GM19372 (cell line): ENCODE data around the gene SLC25A17.
"Not testable (repeated sequence)": the region's sequence is repeated elsewhere in the genome, so short reads cannot be mapped to it uniquely, and the experiment has no call there.

Experiments used
- ATAC-seq: cut with Tn5 transposase; IDR thresholded peaks from one replicate; pipeline ENCODE4 v1.9.1; 2021; ENCODE audit warnings: mild to moderate bottlenecking, low read depth, moderate library complexity; ENCODE audit not compliant: unreplicated experiment

The SLC25A17 gene

DNA sequence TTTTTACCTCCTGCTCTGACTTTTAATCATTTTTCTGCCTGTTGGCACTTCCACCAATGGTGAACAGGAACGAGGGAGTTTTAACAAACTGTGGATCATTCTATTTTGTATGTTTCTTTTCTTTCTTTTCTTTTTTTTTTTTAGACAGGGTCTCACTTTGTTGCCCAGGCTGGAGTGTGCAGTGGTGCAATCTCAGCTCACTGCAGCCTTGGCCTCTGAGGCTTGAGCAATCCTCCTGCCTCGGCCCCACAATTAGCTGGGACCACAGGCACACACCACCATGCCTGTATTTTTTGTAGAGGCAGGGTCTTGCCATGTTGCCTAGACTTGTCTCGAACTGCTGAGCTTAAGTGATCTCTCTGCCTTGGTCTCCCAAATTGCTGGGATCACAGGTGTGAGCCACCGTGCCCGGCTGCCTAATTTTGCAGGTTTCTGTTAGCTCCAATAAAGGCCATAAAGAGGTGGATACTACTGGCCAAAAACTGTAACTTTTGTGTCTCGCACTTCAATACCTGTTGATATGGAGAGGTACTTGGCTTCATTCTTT, 59.8 kb downstream of the SLC25A17 start:
- ATAC-seq: no peak

DNA sequence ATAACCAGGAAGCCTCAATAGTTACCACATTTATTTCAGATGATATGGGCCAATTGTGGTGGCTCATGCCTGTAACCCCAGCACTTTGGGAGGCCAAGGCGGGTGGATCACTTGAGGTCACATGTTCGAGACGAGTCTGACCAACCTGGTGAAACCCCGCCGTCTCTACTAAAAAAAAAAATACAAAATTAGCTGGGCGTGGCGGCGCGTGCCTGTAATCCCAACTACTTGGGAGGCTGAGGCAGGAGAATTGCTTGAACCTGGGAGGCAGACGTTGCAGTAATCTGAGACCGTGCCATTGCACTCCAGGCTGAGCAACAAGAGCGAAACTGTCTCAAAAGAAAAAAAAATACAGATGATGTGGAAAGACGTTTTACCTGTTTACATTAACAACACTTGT, 60.3 kb downstream of the SLC25A17 start:
- not testable (repeated sequence) for ATAC-seq

DNA sequence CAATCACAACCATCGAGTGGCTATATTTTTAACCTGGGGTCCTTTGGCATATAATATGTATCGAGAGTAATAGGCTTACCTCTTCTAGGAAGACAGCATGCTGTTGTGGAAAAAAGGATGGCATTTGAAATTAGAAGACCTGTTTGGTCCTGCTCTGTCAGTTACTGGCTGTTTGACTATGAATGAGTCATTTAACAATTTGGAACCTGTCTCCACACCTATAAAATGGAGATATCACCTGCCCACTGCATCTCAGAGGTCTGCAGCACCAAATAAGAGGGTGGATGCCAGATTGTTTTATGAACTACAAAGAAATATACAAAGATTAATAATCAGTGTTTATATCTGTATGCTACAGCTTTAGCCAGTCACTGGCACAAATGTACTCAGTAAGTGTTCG, 60.8 kb downstream of the SLC25A17 start:
- ATAC-seq: no peak

DNA sequence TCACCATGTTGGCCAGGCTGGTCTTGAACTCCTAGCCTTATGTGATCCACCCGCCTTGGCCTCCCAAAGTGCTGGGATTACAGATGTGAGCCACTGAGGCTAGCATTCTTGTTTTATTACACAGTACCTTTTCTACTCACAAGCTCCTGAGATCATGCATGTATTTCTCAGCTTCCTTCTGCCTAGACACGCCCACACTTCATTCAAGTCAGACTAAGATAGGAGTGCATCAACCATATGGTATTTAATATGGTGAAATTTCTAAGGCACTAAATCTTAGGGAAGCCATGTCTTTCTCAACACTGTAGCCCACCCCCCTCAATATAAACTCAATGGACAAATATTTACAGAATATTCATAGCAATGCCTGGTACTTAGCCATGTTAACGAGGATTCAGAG, 62.1 kb downstream of the SLC25A17 start:
- ATAC-seq: no peak

DNA sequence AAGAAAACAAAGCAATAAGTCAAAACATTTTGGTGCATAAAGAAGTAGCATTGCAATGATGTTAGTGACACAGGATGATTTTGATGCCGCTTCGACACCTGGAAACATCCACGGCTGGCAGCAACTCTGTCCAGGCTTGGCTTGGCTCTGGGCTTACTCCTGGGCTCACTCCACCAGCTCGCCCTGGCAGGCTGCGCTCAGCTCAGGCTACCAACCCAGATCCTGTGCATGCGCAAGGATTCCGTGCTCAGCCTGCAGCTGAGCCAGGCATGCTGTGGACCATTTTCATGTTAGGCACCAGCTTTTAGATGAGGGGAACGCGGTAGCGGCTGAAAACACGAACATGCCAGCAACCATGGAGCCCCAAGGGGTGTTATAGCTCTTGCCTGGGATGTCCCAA, 66.0 kb downstream of the SLC25A17 start:
- ATAC-seq: no peak

DNA sequence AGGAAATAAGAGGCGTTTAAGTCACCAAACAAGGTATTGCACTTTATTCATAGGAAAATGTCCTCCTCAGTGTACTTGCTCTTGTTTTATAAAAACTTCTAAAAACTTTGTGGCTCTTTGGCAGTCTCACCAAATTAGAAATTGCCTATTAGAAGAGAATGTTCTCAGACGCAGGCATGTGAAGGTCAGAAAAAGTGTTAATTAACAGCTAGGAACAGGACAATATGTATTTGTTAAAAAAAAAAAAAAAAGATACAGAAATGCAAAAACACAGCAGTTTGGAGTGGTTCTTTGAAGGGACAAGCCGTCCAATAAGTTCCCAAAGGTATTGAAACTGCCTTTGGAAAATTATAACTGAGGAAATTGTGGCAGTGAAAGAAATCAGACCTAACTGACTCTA, 67.9 kb downstream of the SLC25A17 start:
- ATAC-seq: no peak

DNA sequence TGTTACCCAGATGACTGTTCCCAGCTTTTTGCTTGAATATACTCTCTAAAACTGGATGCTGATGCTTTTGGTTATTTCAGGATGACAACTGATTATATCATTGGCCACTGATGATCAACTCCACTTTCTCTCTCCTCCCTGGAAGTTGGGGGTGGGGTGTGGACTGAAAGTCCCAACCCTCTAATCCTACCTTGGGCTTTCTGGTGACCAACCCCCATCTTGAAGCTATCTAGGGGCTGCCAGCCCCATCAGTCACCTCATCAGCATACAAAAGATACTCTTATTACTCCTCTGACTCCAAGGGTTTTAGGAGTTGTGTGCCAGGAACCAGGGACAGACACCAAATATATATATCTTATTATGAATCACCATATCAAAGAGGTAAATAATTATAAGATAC, 69.3 kb downstream of the SLC25A17 start:
- no peak for ATAC-seq

DNA sequence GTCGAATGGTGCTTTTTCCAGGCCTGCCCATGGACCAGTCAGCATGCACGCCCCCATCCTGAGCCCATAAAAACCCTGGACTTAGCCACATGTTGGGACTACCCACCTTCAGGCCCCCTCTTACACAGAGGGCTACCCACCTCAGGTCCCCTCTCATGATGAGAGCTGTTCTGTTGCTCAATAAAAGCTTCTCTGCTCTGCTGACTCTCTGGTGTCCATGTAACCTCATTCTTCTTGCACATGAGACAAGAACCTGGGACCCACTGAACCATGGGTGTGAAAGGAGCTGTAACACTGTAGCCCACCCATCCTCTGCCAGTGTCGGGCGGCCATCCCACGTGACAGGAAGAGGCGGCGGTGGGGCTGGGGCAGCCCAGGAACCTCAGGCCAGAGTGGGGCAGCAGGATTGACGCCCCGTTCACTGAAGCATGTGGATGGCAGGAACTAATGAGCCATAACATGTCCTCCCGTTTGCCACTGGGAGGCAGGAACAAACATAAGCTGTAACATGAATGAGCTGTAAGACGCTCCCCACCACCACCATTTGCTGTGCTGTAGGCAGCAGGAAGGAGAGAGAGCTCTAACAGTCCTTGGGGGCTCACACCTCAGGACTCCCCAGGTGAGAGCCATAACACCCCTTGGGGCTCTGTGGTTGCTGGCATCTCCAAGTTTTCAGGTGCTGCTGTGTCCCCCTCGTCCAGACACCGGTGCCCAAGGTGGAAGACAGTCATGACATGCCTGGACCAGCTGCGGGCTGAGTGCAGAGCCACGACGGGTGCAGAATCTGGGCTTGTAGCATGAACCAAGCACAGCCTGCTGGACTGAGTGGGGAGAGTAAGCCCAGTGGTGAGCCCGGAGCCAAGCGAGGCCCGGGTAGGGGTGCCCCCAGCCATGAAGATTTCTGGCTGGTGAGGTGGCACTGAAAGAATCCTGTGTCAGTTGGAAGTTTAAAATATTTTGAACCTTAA, 70.5 kb downstream of the SLC25A17 start:
- no peak for ATAC-seq

DNA sequence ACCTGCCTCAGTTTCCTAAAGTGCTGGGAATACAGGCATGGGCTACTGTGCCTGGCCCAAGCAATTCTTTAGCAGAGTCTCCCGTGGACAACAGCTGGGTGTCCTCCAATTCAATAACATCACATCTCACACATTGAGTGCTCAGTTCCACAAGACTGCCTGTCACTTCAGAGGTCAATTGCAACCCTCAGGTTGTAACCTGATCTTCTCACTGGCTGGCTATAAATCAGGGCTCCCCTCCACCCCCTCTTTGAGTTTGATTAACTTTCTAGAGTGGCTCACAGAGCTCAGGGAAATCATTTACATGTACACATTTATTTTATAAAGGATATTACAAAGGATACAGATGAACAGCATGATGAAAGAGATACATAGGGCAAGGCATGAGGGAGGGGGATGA, 71.8 kb downstream of the SLC25A17 start:
- no peak for ATAC-seq

DNA sequence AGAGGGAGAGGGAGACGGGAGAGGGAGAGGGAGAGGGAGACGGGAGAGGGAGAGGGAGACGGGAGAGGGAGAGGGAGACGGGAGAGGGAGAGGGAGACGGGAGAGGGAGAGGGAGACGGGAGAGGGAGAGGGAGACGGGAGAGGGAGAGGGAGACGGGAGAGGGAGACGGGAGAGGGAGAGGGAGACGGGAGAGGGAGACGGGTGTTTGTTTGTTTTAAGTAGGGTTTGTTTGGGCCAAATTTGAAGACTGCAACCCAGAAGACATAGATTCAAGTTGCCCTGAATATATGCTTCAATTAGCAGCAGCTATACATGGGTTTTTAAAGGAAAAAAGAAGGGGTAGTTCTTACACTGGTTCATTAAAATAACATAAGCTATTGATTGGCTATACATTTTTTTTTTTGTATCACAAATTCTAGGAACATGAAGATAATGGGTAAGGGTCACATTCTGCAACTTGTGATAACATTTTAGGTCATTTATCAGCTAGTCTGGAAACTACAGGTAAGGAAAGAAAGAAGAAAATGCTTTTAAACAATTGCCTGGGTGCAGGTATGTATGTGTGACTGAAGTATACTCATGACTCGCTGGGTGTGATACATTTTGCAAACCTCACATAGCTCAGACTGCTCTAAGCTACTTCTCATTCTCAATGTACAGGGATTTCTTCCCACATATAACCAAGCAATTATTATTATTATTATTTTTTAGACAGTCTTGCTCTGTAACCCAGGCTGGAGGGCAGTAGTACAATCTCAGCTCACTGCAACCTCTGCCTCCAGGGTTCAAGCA, 72.5 kb downstream of the SLC25A17 start:
- no peak for ATAC-seq

DNA sequence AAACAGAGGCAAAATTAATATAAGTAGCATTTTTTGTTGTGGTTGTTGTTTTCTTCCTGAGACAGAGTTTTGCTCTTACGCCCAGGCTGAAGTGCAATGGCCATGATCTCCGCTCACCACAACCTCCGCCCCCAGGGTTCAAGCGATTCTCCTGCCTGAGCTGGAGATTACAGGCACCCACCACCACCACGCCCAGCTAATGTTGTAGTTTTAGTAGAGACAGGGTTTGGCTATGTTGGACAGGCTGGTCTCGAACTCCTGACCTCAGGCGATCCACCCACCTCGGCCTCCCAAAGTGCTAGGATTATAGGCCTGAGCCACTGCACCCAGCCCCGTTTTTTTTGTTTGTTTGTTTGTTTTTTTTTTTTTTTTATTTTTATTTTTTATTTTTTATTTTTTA, 75.4 kb downstream of the SLC25A17 start:
- ATAC-seq: no peak

DNA sequence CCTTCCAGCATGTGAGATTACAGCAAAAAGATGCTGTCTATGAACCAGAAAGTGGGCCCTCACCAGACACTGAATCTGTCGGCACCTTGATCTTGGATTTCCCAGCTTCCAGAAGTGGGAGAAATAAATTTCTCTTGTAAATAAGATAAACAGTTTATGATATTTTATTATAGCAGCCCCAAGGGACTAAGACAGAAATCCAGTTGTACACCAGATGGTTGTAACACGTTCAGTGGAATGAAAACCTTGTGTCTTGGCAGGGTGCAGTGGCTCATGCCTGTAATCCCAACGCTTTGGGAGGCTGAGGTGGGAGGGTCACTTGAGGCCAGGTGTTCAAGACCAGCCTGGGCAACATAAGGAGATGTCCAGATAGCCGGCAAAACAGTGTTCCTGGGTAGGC, 78.0 kb downstream of the SLC25A17 start:
- ATAC-seq: no peak

DNA sequence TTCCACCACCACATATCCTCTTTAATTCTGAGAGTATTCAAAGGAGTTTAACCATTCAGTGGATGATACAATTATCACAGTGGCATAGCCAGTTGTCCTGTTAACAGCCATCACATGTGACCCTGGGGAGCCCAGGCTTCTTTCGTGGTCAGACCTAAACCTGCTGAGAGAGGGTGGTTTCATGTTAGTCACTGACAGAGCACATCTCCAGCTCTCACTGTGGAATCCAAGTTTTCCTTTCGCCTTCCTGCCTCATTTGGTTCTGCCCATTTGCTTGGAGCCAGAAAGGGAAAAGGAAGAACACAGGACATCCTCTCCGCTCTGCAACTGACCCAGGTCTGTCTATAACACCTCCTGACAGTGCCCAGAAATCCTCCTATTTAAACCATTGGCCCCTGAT, 79.4 kb downstream of the SLC25A17 start:
- no peak for ATAC-seq

DNA sequence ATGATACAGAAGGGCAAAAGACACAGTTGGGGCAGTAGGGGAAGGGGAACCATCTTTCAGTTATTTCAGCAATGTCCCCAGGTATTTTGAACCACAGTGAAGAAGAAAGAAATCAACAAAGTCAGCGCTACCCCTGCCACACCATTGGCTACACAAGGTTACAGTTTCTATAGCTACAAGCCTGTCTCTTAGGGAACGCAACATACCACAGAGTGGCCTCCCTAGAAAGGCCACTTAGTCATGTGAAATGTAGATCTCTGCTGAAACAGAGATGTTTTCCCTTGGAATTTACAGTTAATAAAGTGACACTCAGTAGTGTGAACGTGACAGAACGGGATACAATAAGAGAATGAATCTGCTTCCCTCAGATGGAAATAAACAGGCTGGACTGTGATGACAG, 85.2 kb downstream of the SLC25A17 start:
- ATAC-seq: no peak

DNA sequence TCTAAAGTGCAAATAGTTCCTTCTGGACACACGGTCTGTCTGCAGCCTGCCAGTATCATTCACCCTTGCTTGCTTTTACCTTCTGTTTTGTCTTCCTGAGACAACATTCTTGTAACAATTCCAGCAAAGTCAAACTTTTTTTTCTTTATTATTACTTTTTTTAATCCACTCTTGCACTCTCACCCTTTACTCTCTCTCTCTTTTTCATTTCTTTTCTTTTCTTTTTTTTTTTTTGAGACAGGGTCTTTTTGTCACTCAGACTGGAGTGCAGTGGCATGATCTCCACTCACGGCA, 86.2 kb downstream of the SLC25A17 start:
- no peak for ATAC-seq

DNA sequence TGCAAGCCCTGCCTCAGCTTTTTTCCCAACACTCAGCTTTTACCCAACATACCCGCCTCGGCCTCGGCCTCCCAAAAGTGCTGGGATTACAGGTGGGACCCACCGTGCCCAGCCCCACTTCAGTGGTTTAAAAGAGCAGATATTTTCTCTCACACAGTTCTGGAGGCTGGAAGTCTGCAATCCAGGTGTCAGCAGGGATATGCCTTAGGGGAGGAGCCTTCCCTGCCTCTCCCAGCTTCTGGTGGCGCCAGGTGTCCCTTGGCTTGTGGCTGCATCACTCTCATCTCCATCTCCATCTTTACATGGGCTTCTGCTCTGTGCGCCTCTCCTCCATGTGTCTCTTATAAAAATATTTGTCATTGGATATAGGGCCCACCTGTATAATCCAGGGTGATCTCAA, 89.9 kb downstream of the SLC25A17 start:
- ATAC-seq: no peak

DNA sequence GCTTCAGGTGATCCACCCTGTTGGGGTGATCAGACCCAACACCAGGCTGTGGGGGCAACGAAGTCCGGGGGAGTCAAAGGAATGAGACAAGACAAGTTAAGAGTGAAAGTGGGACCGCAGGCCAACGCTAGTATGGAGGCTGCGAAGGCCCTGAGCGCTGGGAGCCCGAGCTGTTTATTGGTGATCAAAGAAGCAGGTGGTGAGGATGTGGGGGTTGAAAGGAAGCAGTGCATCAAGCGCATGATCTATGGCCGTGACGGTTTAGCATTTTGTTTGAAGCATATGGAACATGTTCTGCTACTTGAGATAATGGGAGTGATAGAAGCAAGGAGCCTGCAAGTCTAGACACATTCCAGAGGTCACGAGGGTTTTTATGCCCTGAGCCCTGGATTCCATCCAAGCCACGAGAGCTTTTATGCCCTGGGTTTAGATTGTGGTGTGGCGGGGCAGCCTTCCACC, 90.4 kb downstream of the SLC25A17 start:
- no peak for ATAC-seq

DNA sequence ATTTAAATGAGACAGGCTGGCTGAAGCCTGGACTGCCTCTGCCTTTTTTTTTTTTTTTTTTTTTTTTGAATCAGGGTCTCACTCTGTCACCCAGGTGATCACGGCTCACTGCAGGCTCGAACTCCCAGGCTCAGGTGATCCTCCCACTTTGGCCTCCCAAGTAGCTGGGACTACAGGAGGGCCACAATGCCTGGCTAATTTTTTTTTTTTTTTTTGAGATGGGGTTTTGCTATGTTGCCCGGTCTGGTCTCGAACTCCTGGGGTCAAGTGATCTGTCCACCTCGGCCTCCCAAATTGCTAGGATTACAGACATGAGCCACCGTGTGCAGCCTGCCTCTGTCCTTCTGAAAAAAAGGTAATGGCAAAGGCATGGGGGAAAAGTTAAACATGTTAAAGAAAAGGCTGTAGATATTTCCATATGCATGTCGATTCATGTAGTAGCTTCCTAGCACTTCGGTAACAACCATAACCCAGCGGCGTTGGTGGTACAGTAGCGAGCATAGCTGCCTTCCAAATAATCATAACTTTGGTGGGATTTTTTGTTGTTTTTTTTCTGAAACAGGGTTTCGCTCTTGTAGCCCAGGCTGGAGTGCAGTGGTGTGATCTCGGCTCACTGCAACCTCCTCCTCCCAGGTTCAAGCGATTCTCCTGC, 91.1 kb downstream of the SLC25A17 start:
- no peak for ATAC-seq

DNA sequence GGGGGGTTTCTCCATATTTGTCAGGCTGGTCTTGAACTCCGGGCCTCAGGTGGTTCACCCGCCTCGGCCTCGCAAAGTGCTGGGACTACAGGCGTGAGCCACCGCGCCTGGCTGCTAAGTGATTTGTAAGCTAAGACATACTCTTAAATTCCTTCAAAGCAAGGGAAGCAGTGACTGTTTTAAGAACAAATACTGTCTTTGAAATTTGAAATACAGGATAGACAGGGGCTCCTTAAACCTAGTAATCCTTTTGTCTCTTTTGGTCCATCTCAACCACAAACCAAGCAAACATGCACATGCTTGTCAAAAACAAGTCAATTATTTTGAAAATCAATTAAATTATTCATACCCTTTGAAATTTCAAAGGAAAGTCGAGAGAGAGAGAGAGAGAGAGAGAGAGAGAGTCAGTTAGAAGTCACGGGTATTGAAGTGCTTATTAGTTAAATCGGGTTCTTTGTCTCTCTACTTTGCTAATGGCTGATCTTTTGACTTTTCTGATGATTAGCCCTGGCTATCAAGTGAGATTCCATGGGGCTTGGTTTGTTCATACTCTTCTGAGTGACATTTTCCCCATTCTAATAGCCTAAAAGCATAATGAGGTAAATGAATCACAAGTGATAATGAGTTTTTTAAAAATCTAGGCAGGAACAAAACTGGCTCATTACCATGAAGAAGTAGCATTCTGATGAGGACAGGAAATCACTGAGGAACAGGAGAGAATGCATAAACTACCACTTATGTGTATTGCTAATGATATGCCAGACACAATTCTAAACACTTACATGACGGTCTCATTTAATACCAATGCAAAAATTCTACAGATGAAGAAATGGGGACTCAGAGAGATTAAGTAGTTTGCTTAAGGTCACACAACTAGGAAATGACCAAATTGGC, 91.8 kb downstream of the SLC25A17 start:
- ATAC-seq: no peak

DNA sequence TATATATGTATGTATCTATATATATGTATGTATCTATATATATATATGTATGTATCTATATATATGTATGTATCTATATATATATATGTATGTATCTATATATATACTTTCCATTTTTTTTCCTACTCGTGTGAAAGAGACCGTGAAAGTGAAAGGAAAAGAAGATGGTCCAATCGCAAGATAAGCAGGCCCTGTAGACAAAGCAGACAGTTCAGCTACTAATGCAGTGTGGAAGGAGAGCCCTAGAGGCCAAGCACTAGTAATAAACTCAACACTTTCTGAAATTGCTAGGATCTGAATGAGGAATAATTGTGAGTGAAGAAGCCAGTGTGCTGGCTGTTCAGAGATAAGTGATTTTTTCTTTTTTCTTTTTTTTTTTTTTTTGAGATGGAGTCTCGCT, 92.6 kb downstream of the SLC25A17 start:
- ATAC-seq: no peak
